GM12891 (cell line): Measurements from ENCODE around the gene HIGD2B.

Experiments
- PAX5 ChIP-seq: IDR thresholded peaks from 2 replicates; pipeline ENCODE4 v1.6.1; 2011; ENCODE audit warnings: low read length, moderate library complexity, mild to moderate bottlenecking; ENCODE audit not compliant: insufficient read depth, severe bottlenecking
- POLR2A ChIP-seq: IDR thresholded peaks from 2 replicates; pipeline ENCODE4 v1.6.1; 2011; ENCODE audit warnings: low read depth, low read length, control low read depth
- POLR2AphosphoS5 ChIP-seq: IDR thresholded peaks from 2 replicates; pipeline ENCODE4 v1.6.1; 2011; ENCODE audit warnings: low read depth, low read length, control low read depth
- POU2F2 ChIP-seq: IDR thresholded peaks from 2 replicates; pipeline ENCODE4 v1.6.1; 2011; ENCODE audit warnings: low read depth, mild to moderate bottlenecking, control low read depth, low read length, moderate library complexity
- SPI1 ChIP-seq: IDR thresholded peaks from 2 replicates; pipeline ENCODE4 v1.6.1; 2011; ENCODE audit warnings: low read depth, low read length, control low read depth
- TAF1 ChIP-seq: IDR thresholded peaks from 2 replicates; pipeline ENCODE4 v1.6.1; 2011; ENCODE audit warnings: low read depth, low read length, control low read depth

GRCh38 chr15:72722071-72722696 is 36.2 kb upstream of the HIGD2B start:
- TF ChIP-seq POLR2AphosphoS5 = no peak
- no peak for TF ChIP-seq POLR2A
- TF ChIP-seq TAF1 = no peak
- TF ChIP-seq SPI1 = no peak
- no peak for TF ChIP-seq POU2F2
- TF ChIP-seq PAX5 = no peak
